Small intestine (tissue), 16 donors: Measurements from ENCODE around the gene SAMD11. TPM values are rescaled to one million over a fixed set of nuclear protein-coding genes. Genes with fewer than 3 reads are reported as not detected.
"Not testable (repeated sequence)": the region's sequence is repeated elsewhere in the genome, so short reads cannot be mapped to it uniquely, and the experiment has no call there.

ENCODE experiments used
- DNase-seq, 2 donors: peaks; one replicate each; pipeline versions ENCODE4 v3.0.0 to v3.0.0-alpha.2; 2013
- FAIRE-seq: peaks from 2 replicates; lab custom pipeline; 2012; peaks lifted over from hg19 to GRCh38; lab: Jason Lieb, UNC
- H3K27ac ChIP-seq, 3 donors: one replicate each; pipeline ENCODE4 v1.5.1; 2013; ENCODE audit warnings: low read length in 2 of 3, mild to moderate bottlenecking in 2 of 3, control low read depth in 1 of 3, inconsistent platforms in 1 of 3, low read depth in 1 of 3, moderate library complexity in 1 of 3
- H3K27me3 ChIP-seq, 3 donors: one replicate each; pipeline ENCODE4 v1.6.1; 2013; ENCODE audit warnings: low read length in 3 of 3, inconsistent platforms in 1 of 3; ENCODE audit not compliant: control insufficient read depth in 3 of 3, insufficient read depth in 3 of 3
- H3K36me3 ChIP-seq, 3 donors: one replicate each; pipeline ENCODE4 v1.6.1; 2013; ENCODE audit warnings: low read length in 3 of 3, inconsistent platforms in 1 of 3, low read depth in 1 of 3, mild to moderate bottlenecking in 1 of 3, moderate library complexity in 1 of 3; ENCODE audit not compliant: control insufficient read depth in 3 of 3, insufficient read depth in 2 of 3
- H3K4me1 ChIP-seq, 3 donors: one replicate each; pipeline ENCODE4 v1.6.1; 2013; ENCODE audit warnings: low read length in 2 of 3, inconsistent platforms in 1 of 3, low read depth in 1 of 3, mild to moderate bottlenecking in 1 of 3, moderate library complexity in 1 of 3; ENCODE audit not compliant: control insufficient read depth in 3 of 3, insufficient read depth in 2 of 3
- H3K4me3 ChIP-seq, 3 donors: one replicate each; pipeline ENCODE4 v1.5.1; 2013; ENCODE audit warnings: low read length in 3 of 3, control low read depth in 1 of 3, inconsistent platforms in 1 of 3, low read depth in 1 of 3, mild to moderate bottlenecking in 1 of 3, moderate library complexity in 1 of 3
- H3K9me3 ChIP-seq, 2 donors: one replicate each; pipeline ENCODE4 v1.6.1; 2013; ENCODE audit warnings: low read depth in 1 of 2, low read length in 1 of 2; ENCODE audit not compliant: control insufficient read depth in 2 of 2, insufficient read depth in 1 of 2
- WGBS, 3 donors: extraction: QIAGEN DNeasy Blood & Tissue Kit; methylation state at CpG; one replicate each; pipeline ENCODE4 v1.1.7; 2013; 5-methylcytosine and 5-hydroxymethylcytosine counted together
- long read RNA-seq, 10 donors: transcript quantifications; one replicate each; lab custom pipeline, GENCODE V29; 2026
- polyA plus RNA-seq, 4 donors: library from polyadenylated mRNA; stranded (reverse) in 3 of 4; unstranded in 1 of 4; fragments of 200-250 nt in 3 of 4; fragments of 120-200 nt in 1 of 4; gene quantifications; one replicate each; pipeline versions ENCODE4 v1.2.1 to v1.2.3, GENCODE V29; 2013
- donor health status: healthy with polysubstance abuse.
- donor health status: control.
- donor health status: control.
- donor health status: Bipolar disorder and iron deficiency.
- donor health status: healthy.

The SAMD11 gene
- 10 to 100 TPM in 1 of 4 donors, 1 to 10 TPM in 2, under 1 TPM in 1; 0.89 to 13.6 (median 6.8) TPM for polyA plus RNA-seq
- long read RNA-seq, donor 1, result 0 reads
- long read RNA-seq, donor 2, result 0 reads
- long read RNA-seq, donor 3, result 0 reads
- long read RNA-seq, donor 4, result 0 reads
- long read RNA-seq, donor 5, result 0 reads
- long read RNA-seq, donor 6, partial matches to known transcripts, result 0 of 1 reads
- long read RNA-seq, donor 6, other reads (novel, unspliced or antisense), result 0 of 1 reads
- long read RNA-seq, donor 7, result 0 reads
- long read RNA-seq, donor 8, result 0 reads
- long read RNA-seq, donor 9, result 0 reads
- long read RNA-seq, donor 10, partial matches to known transcripts, result 0 of 1 reads
- long read RNA-seq, donor 10, other reads (novel, unspliced or antisense), result 0 of 1 reads

- Histone ChIP-seq H3K36me3 (peaks cover 0 to 6% (median 0%) of the 10 kb centered on the region in 3 donors), H3K9me3 (peaks cover 0 to 4% of the 10 kb centered on the region in 2 donors), H3K27ac (no peak within 1 kb of the TSS), H3K4me1 (peaks cover 0 to 33% (median 2%) of the 10 kb centered on the region in 3 donors), H3K27me3 (peaks cover 15 to 80% (median 26%) of the 10 kb centered on the region in 3 donors), H3K4me3 (peak within 1 kb of the TSS in 2 of 3 donors; percentile 41 to 52)
- WGBS, 3 donors, result 2 to 4% (median 4%) methylated on average over 35 to 72 of the region's 72 CpGs
- FAIRE-seq (no peak), DNase-seq (peak; percentile 53 to 93)
These were observed at the start of gene SAMD11 for GRCh38 chr1:923131-923990. SAMD11 (plus strand) TSS chr1:923923; CDS start chr1:924432, 509 bp downstream.

- 65 to 78% (median 74%) methylated on average over 8 of the region's 8 CpGs for WGBS, 3 donors
- H3K27me3 ChIP-seq, H3K4me1 ChIP-seq, H3K36me3 ChIP-seq, H3K9me3 ChIP-seq, H3K27ac ChIP-seq, H3K4me3 ChIP-seq, FAIRE-seq: not testable (repeated sequence)
- DNase-seq, result peak in 1 of 2 donors; percentile 7
These were observed 47.1 kb upstream of the SAMD11 start for GRCh38 chr1:876428-877208.

GRCh38 chr1:877209-877986 is 46.3 kb upstream of the SAMD11 start:
- DNase-seq, H3K36me3 ChIP-seq, H3K4me1 ChIP-seq, H3K4me3 ChIP-seq, H3K9me3 ChIP-seq, H3K27ac ChIP-seq, FAIRE-seq, H3K27me3 ChIP-seq: not testable (repeated sequence)
- WGBS, 3 donors, result 54 to 71% (median 62%) methylated on average over 5 of the region's 5 CpGs

- not testable (repeated sequence) for DNase-seq, H3K36me3 ChIP-seq, H3K9me3 ChIP-seq, FAIRE-seq, H3K4me1 ChIP-seq, H3K27ac ChIP-seq, H3K27me3 ChIP-seq, H3K4me3 ChIP-seq
- WGBS, 3 donors, result 31 to 50% (median 44%) methylated on average over 2 of the region's 2 CpGs
These were observed 43.2 kb upstream of the SAMD11 start for GRCh38 chr1:880511-880910.

- H3K36me3 ChIP-seq, H3K9me3 ChIP-seq, H3K27me3 ChIP-seq, H3K4me1 ChIP-seq, DNase-seq, H3K27ac ChIP-seq, H3K4me3 ChIP-seq, FAIRE-seq: not testable (repeated sequence)
- 79 to 91% (median 83%) methylated on average over 2 of the region's 2 CpGs for WGBS, 3 donors
These were observed 42.8 kb upstream of the SAMD11 start for GRCh38 chr1:880915-881314.

GRCh38 chr1:886311-886710 is 37.4 kb upstream of the SAMD11 start:
- WGBS, 3 donors, result 63 to 100% (median 71%) methylated on average over 1 of the region's 1 CpG
- DNase-seq (no peak), FAIRE-seq (no peak)
- H3K36me3 ChIP-seq, result no peaks in the 10 kb centered on the region
- H3K4me3 ChIP-seq, result no peak overlapping the region
- no peaks in the 10 kb centered on the region for H3K9me3 ChIP-seq
- no peaks in the 10 kb centered on the region for H3K4me1 ChIP-seq
- H3K27ac ChIP-seq, result no peak overlapping the region
- H3K27me3 ChIP-seq, result peaks cover 0 to 19% (median 2%) of the 10 kb centered on the region in 3 donors

- Histone ChIP-seq H3K27me3 (peaks cover 0 to 19% (median 2%) of the 10 kb centered on the region in 3 donors), H3K27ac (no peak overlapping the region), H3K9me3 (no peaks in the 10 kb centered on the region), H3K4me1 (no peaks in the 10 kb centered on the region), H3K36me3 (no peaks in the 10 kb centered on the region), H3K4me3 (no peak overlapping the region)
- no peak for FAIRE-seq
- WGBS, 3 donors, result 88 to 92% (median 90%) methylated on average over 11 of the region's 11 CpGs
- no peak for DNase-seq
These were observed 37.0 kb upstream of the SAMD11 start for GRCh38 chr1:886760-887159.
